Smooth muscle cell (in vitro differentiated cells): Measurements from ENCODE around the gene GABRB3. TPM values are rescaled to one million over a fixed set of nuclear protein-coding genes. Genes with fewer than 3 reads are reported as not detected.

ENCODE experiments used
- DNase-seq: peaks from one replicate; lab custom pipeline; 2025; ENCODE audit not compliant: unreplicated experiment; lab: John Stamatoyannopoulos, UW
- H2AFZ ChIP-seq: fragments of 200-600 bp; sonication (generic); 2 replicates; pipeline ENCODE4 v1.6.0; 2016; ENCODE audit warnings: antibody characterized with exemption, low read depth, mild to moderate bottlenecking
- H3F3A ChIP-seq: fragments of 200-600 bp; sonication (generic); 2 replicates; pipeline ENCODE4 v1.6.0; 2017; ENCODE audit warnings: antibody characterized with exemption, low read depth
- H3K27ac ChIP-seq: fragments of 200-600 bp; sonication (generic); 2 replicates; pipeline ENCODE4 v1.5.1; 2016; ENCODE audit warnings: low read depth, mild to moderate bottlenecking
- H3K27me3 ChIP-seq: fragments of 200-600 bp; sonication (generic); 2 replicates; pipeline ENCODE4 v1.6.1; 2016; ENCODE audit warnings: low read depth, mild to moderate bottlenecking
- H3K36me3 ChIP-seq: fragments of 200-600 bp; sonication (generic); 2 replicates; pipeline ENCODE4 v1.5.1; 2016; ENCODE audit warnings: low read depth
- H3K4me1 ChIP-seq: fragments of 200-600 bp; sonication (generic); 2 replicates; pipeline ENCODE4 v1.5.1; 2016; ENCODE audit warnings: low read depth
- H3K4me2 ChIP-seq: fragments of 200-600 bp; sonication (generic); 2 replicates; pipeline ENCODE4 v1.6.0; 2016; ENCODE audit warnings: mild to moderate bottlenecking
- H3K4me3 ChIP-seq: fragments of 200-600 bp; sonication (generic); 2 replicates; pipeline ENCODE4 v1.5.1; 2016; ENCODE audit warnings: mild to moderate bottlenecking
- H3K79me2 ChIP-seq: fragments of 200-600 bp; sonication (generic); 2 replicates; pipeline ENCODE4 v1.6.0; 2016; ENCODE audit warnings: low read depth, mild to moderate bottlenecking
- H3K9ac ChIP-seq: fragments of 200-600 bp; sonication (generic); 2 replicates; pipeline ENCODE4 v1.6.0; 2016; ENCODE audit warnings: low read depth
- H3K9me3 ChIP-seq: fragments of 200-600 bp; sonication (generic); replicated peaks from 2 replicates; pipeline ENCODE4 v1.5.1; 2016; ENCODE audit warnings: low read depth
- H4K20me1 ChIP-seq: fragments of 200-600 bp; sonication (generic); 2 replicates; pipeline ENCODE4 v1.6.0; 2016; ENCODE audit warnings: low read depth
- WGBS: methylation state at CpG from one replicate; pipeline ENCODE4 v1.1.7; 2016; ENCODE audit warnings: low lambda C conversion rate; 5-methylcytosine and 5-hydroxymethylcytosine counted together
- polyA plus RNA-seq: library from polyadenylated mRNA; unstranded; fragments of >200 nt; fragmentation: Nextera tagmentation; extraction: Ambion mirVana; gene quantifications from 2 replicates; pipeline ENCODE4 v1.2.1, GENCODE V29; 2016
- total RNA-seq: library from RNA; depleted of rRNA; stranded (reverse); fragments of >200 nt; gene quantifications from 2 replicates; pipeline ENCODE4 v1.2.3, GENCODE V29; 2014
- TF ChIP-seq, protein P1 (sequence below): fragments of 200-600 bp; sonication (generic); IDR thresholded peaks from 2 replicates; pipeline ENCODE4 v1.5.1; 2017; ENCODE audit warnings: borderline replicate concordance, mild to moderate bottlenecking, antibody characterized with exemption; ENCODE audit not compliant: insufficient read depth, poor library complexity, severe bottlenecking

The GABRB3 gene
- total and polyA plus RNA-seq, 2 experiments from 2014 or later = 0.57 to 4.9 TPM

DNA sequence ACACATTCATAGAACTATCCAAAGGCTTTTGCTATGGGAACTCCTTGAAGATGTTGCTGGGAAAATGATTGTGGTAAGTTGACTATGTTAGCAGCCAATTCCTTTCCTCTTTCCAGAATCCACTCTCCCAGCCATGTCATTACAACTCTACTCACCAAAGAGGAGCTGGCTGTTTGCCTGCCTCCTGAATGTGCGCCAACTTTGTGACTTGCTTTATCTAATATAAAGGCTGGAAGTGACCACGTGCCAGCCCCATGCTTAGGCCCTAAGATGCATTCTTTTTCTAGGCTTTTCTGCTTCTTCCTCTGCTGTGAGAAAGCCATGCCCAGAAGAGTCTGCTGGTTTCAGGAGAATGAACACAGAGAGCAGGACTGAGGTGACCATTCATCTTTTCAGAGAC is 182.2 kb downstream of the GABRB3 start:
- no peak overlapping the region for H3K4me3 ChIP-seq
- WGBS = 91% methylated on average over 2 of the region's 2 CpGs
- H3F3A ChIP-seq = no peaks in the 10 kb centered on the region

DNA sequence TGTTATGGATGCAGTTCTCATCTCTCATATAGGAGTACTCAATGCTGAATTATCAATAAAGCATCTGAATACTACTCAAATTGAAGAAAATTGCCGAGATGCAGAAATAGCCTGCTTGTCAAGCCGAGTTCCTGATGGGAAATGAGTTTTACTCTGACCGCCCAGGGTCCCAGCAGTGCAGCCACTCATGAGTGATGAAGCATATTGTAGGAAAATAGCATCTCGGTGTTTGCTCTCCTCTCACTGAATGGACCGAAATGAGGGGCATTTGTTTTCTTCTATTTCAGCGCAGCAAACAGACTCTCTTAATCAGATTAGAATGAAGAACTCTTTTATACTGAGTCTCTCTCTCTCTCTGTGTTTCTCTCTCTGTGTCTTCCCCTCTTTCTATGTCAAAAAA is 190.0 kb downstream of the GABRB3 start:
- Histone ChIP-seq H3K79me2 (no peaks in the 10 kb centered on the region), H3K4me1 (no peaks in the 10 kb centered on the region), H3F3A (no peaks in the 10 kb centered on the region), H3K9me3 (no peaks in the 10 kb centered on the region), H4K20me1 (no peaks in the 10 kb centered on the region), H3K27me3 (no peaks in the 10 kb centered on the region), H2AFZ (no peak overlapping the region), H3K27ac (no peak overlapping the region), H3K36me3 (no peaks in the 10 kb centered on the region), H3K9ac (no peak overlapping the region), H3K4me3 (no peak overlapping the region), H3K4me2 (no peak overlapping the region)
- DNase-seq = no peak
- 99% methylated on average over 6 of the region's 6 CpGs for WGBS
- TF ChIP-seq, protein P1, sequence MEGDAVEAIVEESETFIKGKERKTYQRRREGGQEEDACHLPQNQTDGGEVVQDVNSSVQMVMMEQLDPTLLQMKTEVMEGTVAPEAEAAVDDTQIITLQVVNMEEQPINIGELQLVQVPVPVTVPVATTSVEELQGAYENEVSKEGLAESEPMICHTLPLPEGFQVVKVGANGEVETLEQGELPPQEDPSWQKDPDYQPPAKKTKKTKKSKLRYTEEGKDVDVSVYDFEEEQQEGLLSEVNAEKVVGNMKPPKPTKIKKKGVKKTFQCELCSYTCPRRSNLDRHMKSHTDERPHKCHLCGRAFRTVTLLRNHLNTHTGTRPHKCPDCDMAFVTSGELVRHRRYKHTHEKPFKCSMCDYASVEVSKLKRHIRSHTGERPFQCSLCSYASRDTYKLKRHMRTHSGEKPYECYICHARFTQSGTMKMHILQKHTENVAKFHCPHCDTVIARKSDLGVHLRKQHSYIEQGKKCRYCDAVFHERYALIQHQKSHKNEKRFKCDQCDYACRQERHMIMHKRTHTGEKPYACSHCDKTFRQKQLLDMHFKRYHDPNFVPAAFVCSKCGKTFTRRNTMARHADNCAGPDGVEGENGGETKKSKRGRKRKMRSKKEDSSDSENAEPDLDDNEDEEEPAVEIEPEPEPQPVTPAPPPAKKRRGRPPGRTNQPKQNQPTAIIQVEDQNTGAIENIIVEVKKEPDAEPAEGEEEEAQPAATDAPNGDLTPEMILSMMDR = no peak

More for the DNA sequence above, 182.2 kb downstream of the GABRB3 start:
- Histone ChIP-seq H4K20me1 (no peaks in the 10 kb centered on the region), H3K79me2 (no peaks in the 10 kb centered on the region), H3K36me3 (no peaks in the 10 kb centered on the region), H2AFZ (no peak overlapping the region), H3K9ac (no peak overlapping the region), H3K4me2 (no peak overlapping the region), H3K4me1 (no peaks in the 10 kb centered on the region), H3K27ac (no peak overlapping the region), H3K27me3 (no peaks in the 10 kb centered on the region), H3K9me3 (no peaks in the 10 kb centered on the region)
- DNase-seq = no peak
- TF ChIP-seq, protein P1 = no peak

- Histone ChIP-seq H3K9ac (no peak overlapping the region), H3F3A (no peaks in the 10 kb centered on the region), H3K9me3 (no peaks in the 10 kb centered on the region), H2AFZ (no peak overlapping the region), H3K27me3 (no peaks in the 10 kb centered on the region), H3K36me3 (no peaks in the 10 kb centered on the region), H3K4me1 (no peaks in the 10 kb centered on the region), H3K27ac (no peak overlapping the region), H4K20me1 (no peaks in the 10 kb centered on the region), H3K4me3 (no peak overlapping the region), H3K79me2 (no peaks in the 10 kb centered on the region), H3K4me2 (no peak overlapping the region)
- TF ChIP-seq, protein P1 = no peak
- 57% methylated on average over 4 of the region's 4 CpGs for WGBS
- DNase-seq = no peak
Observed at GRCh38 chr15:26580943-26581342, 191.9 kb downstream of the GABRB3 start.

GRCh38 chr15:26572602-26573350 is 200.1 kb downstream of the GABRB3 start:
- TF ChIP-seq, protein P1 = no peak

More at GRCh38 chr15:26572602-26573350, 200.1 kb downstream of the GABRB3 start:
- peak overlapping the region; percentile 49 for H3K4me2 ChIP-seq
- no peak overlapping the region for H3K9ac ChIP-seq
- no peak for DNase-seq
- no peaks in the 10 kb centered on the region for H3K4me1 ChIP-seq
- H3K4me3 ChIP-seq = no peak overlapping the region
- no peaks in the 10 kb centered on the region for H3K27me3 ChIP-seq
- no peak overlapping the region for H3K27ac ChIP-seq
- no peak overlapping the region for H2AFZ ChIP-seq
- no peaks in the 10 kb centered on the region for H3K79me2 ChIP-seq
- H3K36me3 ChIP-seq = no peaks in the 10 kb centered on the region
- H4K20me1 ChIP-seq = no peaks in the 10 kb centered on the region
- 52% methylated on average over 5 of the region's 5 CpGs for WGBS
- no peaks in the 10 kb centered on the region for H3K9me3 ChIP-seq
- no peaks in the 10 kb centered on the region for H3F3A ChIP-seq
